ENCODE results near the gene SYNPO2.
"Not testable (repeated sequence)": the region's sequence is repeated elsewhere in the genome, so short reads cannot be mapped to it uniquely, and the experiment has no call there.

Gene SYNPO2

GRCh38 chr4:119005928-119006460, 117.3 kb downstream of the SYNPO2 start:
- DNase-seq (ENCODE audit: low read depth), result no peak
- no peak overlapping the region for H3K4me3 ChIP-seq (replicated peaks; ENCODE audit: low read depth, low read length)
- TF ChIP-seq CTCF (IDR thresholded peaks at IDR 0.05; ENCODE audit: low read length, missing control alignments), result no peak

- no peak overlapping the region for H3K4me3 ChIP-seq (replicated peaks; ENCODE audit: low read depth, low read length)
Measured at GRCh38 chr4:119008761-119009160, 120.1 kb downstream of the SYNPO2 start.

GRCh38 chr4:119010221-119010620, 121.6 kb downstream of the SYNPO2 start:
- not testable (repeated sequence) for H3K4me3 ChIP-seq (replicated peaks; ENCODE audit: low read depth, low read length); DNase-seq (ENCODE audit: low read depth)

More at GRCh38 chr4:119008761-119009160, 120.1 kb downstream of the SYNPO2 start:
- DNase-seq (ENCODE audit: low read depth), result no peak
- no peak for TF ChIP-seq CTCF (IDR thresholded peaks at IDR 0.05; ENCODE audit: low read length, missing control alignments)

GRCh38 chr4:119010909-119011606, 122.4 kb downstream of the SYNPO2 start:
- TF ChIP-seq CTCF (IDR thresholded peaks at IDR 0.05; ENCODE audit: low read length, missing control alignments), result no peak
- no peak overlapping the region for H3K4me3 ChIP-seq (replicated peaks; ENCODE audit: low read depth, low read length)
- DNase-seq (ENCODE audit: low read depth), result no peak

GRCh38 chr4:119011607-119011988, 122.9 kb downstream of the SYNPO2 start:
- TF ChIP-seq CTCF (IDR thresholded peaks at IDR 0.05; ENCODE audit: low read length, missing control alignments), result no peak
- DNase-seq (ENCODE audit: low read depth), result no peak
- no peak overlapping the region for H3K4me3 ChIP-seq (replicated peaks; ENCODE audit: low read depth, low read length)

GRCh38 chr4:119014658-119015057, 126.0 kb downstream of the SYNPO2 start:
- TF ChIP-seq CTCF (IDR thresholded peaks at IDR 0.05; ENCODE audit: low read length, missing control alignments), result no peak
- H3K4me3 ChIP-seq (replicated peaks; ENCODE audit: low read depth, low read length), result no peak overlapping the region
- DNase-seq (ENCODE audit: low read depth), result no peak

- DNase-seq (ENCODE audit: low read depth), result peak; percentile 46
- H3K4me3 ChIP-seq (replicated peaks; ENCODE audit: low read depth, low read length), result no peak overlapping the region
- TF ChIP-seq CTCF (IDR thresholded peaks at IDR 0.05; ENCODE audit: low read length, missing control alignments), result no peak
Measured at GRCh38 chr4:119016636-119017035, 128.0 kb downstream of the SYNPO2 start.
